Stimulated activated CD4-positive, alpha-beta T cell treated with anti-CD3 and anti-CD28 coated beads, Interleukin-2, amount 100 ng/mL, for 48 hours (primary cell): Measurements from ENCODE around the gene HDAC3.

Source experiments
- DNase-seq, 2 donors: peaks; one replicate each; pipeline ENCODE4 v3.0.0-alpha.2; 2020

The HDAC3 gene

GRCh38 chr5:141598391-141599345 lies 38.0 kb downstream of the HDAC3 start:
- no peak for DNase-seq

GRCh38 chr5:141597814-141598213 lies 38.8 kb downstream of the HDAC3 start:
- DNase-seq = no peak

- no peak for DNase-seq
Observed at GRCh38 chr5:141597394-141597793, 39.3 kb downstream of the HDAC3 start.

- no peak for DNase-seq
Observed at GRCh38 chr5:141596867-141597266, 39.8 kb downstream of the HDAC3 start.

- DNase-seq = no peak
Observed at GRCh38 chr5:141590127-141590526, 46.5 kb downstream of the HDAC3 start.

- DNase-seq = no peak
Observed at GRCh38 chr5:141586246-141586645, 50.4 kb downstream of the HDAC3 start.

- DNase-seq = no peak
Observed at GRCh38 chr5:141585594-141585993, 51.1 kb downstream of the HDAC3 start.

GRCh38 chr5:141574122-141574510 lies 62.5 kb downstream of the HDAC3 start:
- no peak for DNase-seq

- no peak for DNase-seq
Observed at GRCh38 chr5:141573489-141574121, 63.0 kb downstream of the HDAC3 start.
